ENCODE results near the gene MKRN2. TPM values are rescaled to one million over a fixed set of nuclear protein-coding genes. Genes with fewer than 3 reads are reported as not detected.

The MKRN2 gene
- total and polyA plus RNA-seq, 2 donors (not counting 3 experiments of a cell fraction or from before 2014, with no cell fraction given), result 27.3 to 29.9 TPM

DNA sequence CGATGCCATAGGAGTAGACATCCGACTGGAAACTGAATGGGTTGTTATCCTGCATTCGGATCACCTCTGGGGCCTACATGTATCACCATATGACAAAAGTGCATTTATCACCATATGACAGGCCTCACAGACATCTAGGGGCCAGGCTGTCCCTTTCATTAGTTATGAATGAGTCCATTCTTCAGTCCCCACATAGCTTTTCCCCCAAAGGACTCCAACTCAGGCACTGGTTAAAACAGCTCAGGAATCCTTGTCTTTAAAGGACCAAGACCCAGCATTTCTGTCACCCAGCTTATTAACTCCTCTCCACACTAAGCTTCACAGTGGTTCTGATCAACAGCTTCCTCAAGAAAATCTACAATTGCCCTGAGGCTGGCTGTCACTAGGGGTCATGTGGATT is 28.3 kb downstream of the MKRN2 start:
- peaks cover 12% of the 10 kb centered on the region for H3K4me1 ChIP-seq (ENCODE audit: control insufficient read depth, extremely low read depth, insufficient read depth, low read length)
- H3K9me1 ChIP-seq (replicated peaks; ENCODE audit: control insufficient read depth, extremely low read depth, insufficient read depth, low read length), result no peaks in the 10 kb centered on the region
- H3K4me2 ChIP-seq (ENCODE audit: insufficient read depth, low read length), result no peak overlapping the region
- BruUV-seq (replicated peaks), result no TSS peak
- dilution Hi-C loops (cut with MboI; ENCODE audit: extremely low pct_ligation_motif_present, low sequenced_read_pairs) (no loop called here), intact Hi-C loops (cut with micrococcal nuclease) (loop anchor here (5.0 kb wide), 1 partner anchor 77 kb away; the partner anchor contains the start of gene RAF1)
- peaks cover 34 to 42% of the 10 kb centered on the region in 2 experiments for H3K36me3 ChIP-seq (ENCODE audit: control insufficient read depth in 2 of 2, extremely low read depth in 1 of 2, insufficient read depth in 2 of 2, low read length in 2 of 2)
- H3K27ac ChIP-seq (ENCODE audit: insufficient read depth, low read depth, low read length), result no peak overlapping the region
- ChIA-PET CTCF (interaction anchor here (1.7 kb wide), 1 partner anchor 12 kb away, joined by 3 read pairs; no protein-coding TSS in a partner anchor), POLR2A (no interaction called here)
- no peaks in the 10 kb centered on the region for H3K9me3 ChIP-seq (replicated peaks; ENCODE audit: control insufficient read depth, insufficient read depth, low read length)
- FAIRE-seq, result no peak
- no peaks in the 10 kb centered on the region for H3K27me3 ChIP-seq (ENCODE audit: control insufficient read depth in 2 of 2, insufficient read depth in 2 of 2, low read length in 2 of 2)
- H3K9ac ChIP-seq (replicated peaks; ENCODE audit: extremely low read depth, insufficient read depth, low read length), result no peak overlapping the region
- H2AFZ ChIP-seq (ENCODE audit: low read depth, low read length), result no peak overlapping the region
- no peak for TF ChIP-seq POLR2AphosphoS5 (IDR thresholded peaks at IDR 0.05; ENCODE audit: insufficient read depth, low read depth, low read length)
- TF ChIP-seq MYC (IDR thresholded peaks at IDR 0.05; ENCODE audit: low read depth, low read length), result no peak
- TF ChIP-seq EZH2 (IDR thresholded peaks at IDR 0.05; ENCODE audit: borderline replicate concordance, low read depth, low read length, severe bottlenecking), result no peak
- TF ChIP-seq POLR2A (IDR thresholded peaks at IDR 0.05; ENCODE audit: low read depth, low read length), result no peak
- no peak for TF ChIP-seq GATA2 (IDR thresholded peaks at IDR 0.05; ENCODE audit: insufficient read depth, insufficient read length, low read depth, low read length)
- TF ChIP-seq JUN (IDR thresholded peaks at IDR 0.05; ENCODE audit: borderline replicate concordance, insufficient read depth, insufficient read length, low read depth), result no peak
- H3K79me2 ChIP-seq (ENCODE audit: control insufficient read depth, insufficient read depth, low read length), result no peaks in the 10 kb centered on the region
- H3K4me3 ChIP-seq (replicated peaks in 1 of 3; ENCODE audit: insufficient read depth in 1 of 3, low read depth in 1 of 3, low read length in 3 of 3), result no peak overlapping the region
- no peaks in the 10 kb centered on the region for H4K20me1 ChIP-seq (replicated peaks; ENCODE audit: control insufficient read depth, extremely low read depth, insufficient read depth, low read length)
- no peak for DNase-seq (ENCODE audit: low read depth, low spot score)

DNA sequence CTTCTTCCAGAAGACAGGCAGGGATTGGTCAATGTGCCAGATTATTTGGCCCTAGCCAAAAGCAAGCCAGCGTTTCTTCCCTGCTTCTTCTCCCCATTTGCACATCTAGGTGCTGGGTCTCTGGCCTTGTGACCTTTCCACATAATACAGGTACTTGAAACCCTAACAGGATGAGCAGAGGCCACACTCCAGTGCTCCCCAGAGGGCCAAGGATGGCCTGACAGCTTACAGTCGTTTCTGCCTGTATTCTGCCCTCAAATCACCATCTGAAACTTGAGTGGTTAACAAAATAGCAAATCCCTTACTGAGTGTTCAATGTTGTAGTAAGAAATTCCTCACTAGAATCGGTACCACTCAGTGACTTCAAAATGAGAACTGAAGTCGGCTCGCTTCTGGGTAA is 29.1 kb downstream of the MKRN2 start:
- no TSS peak for BruUV-seq (replicated peaks)
- Histone ChIP-seq H3K4me1 (ENCODE audit: control insufficient read depth, extremely low read depth, insufficient read depth, low read length) (peaks cover 12% of the 10 kb centered on the region), H3K79me2 (ENCODE audit: control insufficient read depth, insufficient read depth, low read length) (no peaks in the 10 kb centered on the region)

More for the DNA sequence above, 29.1 kb downstream of the MKRN2 start:
- intact Hi-C loops (cut with micrococcal nuclease), result loop anchor here (5.0 kb wide), 1 partner anchor 76 kb away; the partner anchor contains the start of gene RAF1
- no peaks in the 10 kb centered on the region for H3K9me1 ChIP-seq (replicated peaks; ENCODE audit: control insufficient read depth, extremely low read depth, insufficient read depth, low read length)
- H3K9me3 ChIP-seq (replicated peaks; ENCODE audit: control insufficient read depth, insufficient read depth, low read length), result no peaks in the 10 kb centered on the region
- FAIRE-seq (no peak), DNase-seq (ENCODE audit: low read depth, low spot score) (no peak)
- H4K20me1 ChIP-seq (replicated peaks; ENCODE audit: control insufficient read depth, extremely low read depth, insufficient read depth, low read length), result no peaks in the 10 kb centered on the region
- dilution Hi-C loops (cut with MboI; ENCODE audit: extremely low pct_ligation_motif_present, low sequenced_read_pairs), result no loop called here
- no peak overlapping the region for H2AFZ ChIP-seq (ENCODE audit: low read depth, low read length)
- CTCF ChIA-PET, result no interaction called here
- no peak overlapping the region for H3K9ac ChIP-seq (replicated peaks; ENCODE audit: extremely low read depth, insufficient read depth, low read length)
- POLR2A ChIA-PET, result no interaction called here
- H3K4me3 ChIP-seq (replicated peaks in 1 of 3; ENCODE audit: insufficient read depth in 1 of 3, low read depth in 1 of 3, low read length in 3 of 3), result no peak overlapping the region
- no peaks in the 10 kb centered on the region for H3K27me3 ChIP-seq (ENCODE audit: control insufficient read depth in 2 of 2, insufficient read depth in 2 of 2, low read length in 2 of 2)
- peaks cover 37 to 47% of the 10 kb centered on the region in 2 experiments for H3K36me3 ChIP-seq (ENCODE audit: control insufficient read depth in 2 of 2, extremely low read depth in 1 of 2, insufficient read depth in 2 of 2, low read length in 2 of 2)
- TF ChIP-seq MYC (IDR thresholded peaks at IDR 0.05; ENCODE audit: low read depth, low read length), result no peak
- TF ChIP-seq, protein P1, sequence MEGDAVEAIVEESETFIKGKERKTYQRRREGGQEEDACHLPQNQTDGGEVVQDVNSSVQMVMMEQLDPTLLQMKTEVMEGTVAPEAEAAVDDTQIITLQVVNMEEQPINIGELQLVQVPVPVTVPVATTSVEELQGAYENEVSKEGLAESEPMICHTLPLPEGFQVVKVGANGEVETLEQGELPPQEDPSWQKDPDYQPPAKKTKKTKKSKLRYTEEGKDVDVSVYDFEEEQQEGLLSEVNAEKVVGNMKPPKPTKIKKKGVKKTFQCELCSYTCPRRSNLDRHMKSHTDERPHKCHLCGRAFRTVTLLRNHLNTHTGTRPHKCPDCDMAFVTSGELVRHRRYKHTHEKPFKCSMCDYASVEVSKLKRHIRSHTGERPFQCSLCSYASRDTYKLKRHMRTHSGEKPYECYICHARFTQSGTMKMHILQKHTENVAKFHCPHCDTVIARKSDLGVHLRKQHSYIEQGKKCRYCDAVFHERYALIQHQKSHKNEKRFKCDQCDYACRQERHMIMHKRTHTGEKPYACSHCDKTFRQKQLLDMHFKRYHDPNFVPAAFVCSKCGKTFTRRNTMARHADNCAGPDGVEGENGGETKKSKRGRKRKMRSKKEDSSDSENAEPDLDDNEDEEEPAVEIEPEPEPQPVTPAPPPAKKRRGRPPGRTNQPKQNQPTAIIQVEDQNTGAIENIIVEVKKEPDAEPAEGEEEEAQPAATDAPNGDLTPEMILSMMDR (IDR thresholded peaks at IDR 0.05; ENCODE audit: extremely low read depth in 1 of 2, insufficient read depth in 1 of 2, low read depth in 1 of 2, low read length in 2 of 2), result no peak
- no peak for TF ChIP-seq GATA2 (IDR thresholded peaks at IDR 0.05; ENCODE audit: insufficient read depth, insufficient read length, low read depth, low read length)
- TF ChIP-seq POLR2A (IDR thresholded peaks at IDR 0.05; ENCODE audit: low read depth, low read length), result no peak
- TF ChIP-seq JUN (IDR thresholded peaks at IDR 0.05; ENCODE audit: borderline replicate concordance, insufficient read depth, insufficient read length, low read depth), result no peak
- TF ChIP-seq, protein P2, sequence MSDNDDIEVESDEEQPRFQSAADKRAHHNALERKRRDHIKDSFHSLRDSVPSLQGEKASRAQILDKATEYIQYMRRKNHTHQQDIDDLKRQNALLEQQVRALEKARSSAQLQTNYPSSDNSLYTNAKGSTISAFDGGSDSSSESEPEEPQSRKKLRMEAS (IDR thresholded peaks at IDR 0.05; ENCODE audit: insufficient read depth, insufficient read length), result no peak
- TF ChIP-seq FOS (IDR thresholded peaks at IDR 0.05; ENCODE audit: borderline replicate concordance, insufficient read depth, low read length), result no peak
- TF ChIP-seq EZH2 (IDR thresholded peaks at IDR 0.05; ENCODE audit: borderline replicate concordance, low read depth, low read length, severe bottlenecking), result no peak
- TF ChIP-seq POLR2AphosphoS5 (IDR thresholded peaks at IDR 0.05; ENCODE audit: insufficient read depth, low read depth, low read length), result no peak
- H3K27ac ChIP-seq (ENCODE audit: insufficient read depth, low read depth, low read length), result no peak overlapping the region
- no peak overlapping the region for H3K4me2 ChIP-seq (ENCODE audit: insufficient read depth, low read length)

Measured in endothelial cell of umbilical vein (primary cell).